Heart right ventricle (tissue), 16 donors: ENCODE data around the gene PTPRE. TPM values are rescaled to one million over a fixed set of nuclear protein-coding genes. Genes with fewer than 3 reads are reported as not detected.

ENCODE experiments used
- ATAC-seq, 8 donors: fragments of 200-7000 bp; cut with Tn5 transposase; one replicate each; pipeline ENCODE4 v1.9.1; 2020; ENCODE audit warnings: mild to moderate bottlenecking in 8 of 8, moderate library complexity in 8 of 8, moderate number of reproducible peaks in 1 of 8
- DNase-seq, 2 donors: peaks; one replicate each; pipeline ENCODE4 v3.0.0-alpha.2; 2020
- H3K27ac ChIP-seq, 10 donors: fragments of 200-600 bp; sonication (generic) in 2 of 10; one replicate each; pipeline versions ENCODE4 v1.5.0 to v1.8.0; 2020 to 2022; ENCODE audit warnings: mild to moderate bottlenecking in 3 of 10
- H3K27me3 ChIP-seq, 7 donors: fragments of 200-600 bp; one replicate each; pipeline ENCODE4 v1.8.0; 2021 to 2022; ENCODE audit warnings: mild to moderate bottlenecking in 2 of 7
- H3K36me3 ChIP-seq, 9 donors: fragments of 200-600 bp; sonication (generic) in 1 of 9; one replicate each; pipeline versions ENCODE4 v1.5.0 to v1.8.0; 2020 to 2022; ENCODE audit warnings: mild to moderate bottlenecking in 2 of 9
- H3K4me1 ChIP-seq, 9 donors: fragments of 200-600 bp; sonication (generic) in 1 of 9; one replicate each; pipeline versions ENCODE4 v1.5.0 to v1.8.0; 2020 to 2022; ENCODE audit warnings: mild to moderate bottlenecking in 4 of 9
- H3K4me3 ChIP-seq, 10 donors: fragments of 200-600 bp; sonication (generic) in 2 of 10; one replicate each; pipeline versions ENCODE4 v1.5.0 to v1.8.0; 2020 to 2022; ENCODE audit warnings: mild to moderate bottlenecking in 7 of 10, moderate library complexity in 2 of 10
- H3K9me3 ChIP-seq, 11 donors: fragments of 200-600 bp in 10 of 11; sonication (generic) in 2 of 11; one replicate each; pipeline versions ENCODE4 v1.5.0 to v1.8.0; 2013 to 2022; ENCODE audit warnings: mild to moderate bottlenecking in 2 of 11, control low read depth in 1 of 11, moderate library complexity in 1 of 11
- CTCF ChIP-seq, 9 donors: fragments of 200-600 bp; sonication (generic) in 2 of 9; IDR thresholded peaks; one replicate each; pipeline versions ENCODE4 v1.5.0 to v1.8.0; 2021 to 2022; ENCODE audit warnings: antibody characterized with exemption in 9 of 9, mild to moderate bottlenecking in 5 of 9, moderate library complexity in 1 of 9
- WGBS, 2 donors: extraction: QIAGEN DNeasy Blood & Tissue Kit; methylation state at CpG; one replicate each; pipeline ENCODE4 v1.1.7; 2013; ENCODE audit warnings: inconsistent platforms in 1 of 2; 5-methylcytosine and 5-hydroxymethylcytosine counted together
- intact Hi-C, 10 donors: fragments of 100-400 bp; cut with DNase I; formaldehyde crosslinking; loops; one replicate each; pipeline versions ENCODE4 v1.11.1 to v1.14.2; 2022
- polyA plus RNA-seq, 2 donors: library from polyadenylated mRNA; stranded (reverse); fragments of 200-250 nt; gene quantifications; one replicate each; pipeline ENCODE4 v1.2.3, GENCODE V29; 2013
- total RNA-seq, 10 donors: library from RNA; stranded (reverse); fragmentation: NEBNext Ultra II Directional in 3 of 10; extraction: Animal tissue kit (Norgen Biotek cat#: 25700) in 3 of 10; gene quantifications; one replicate each; pipeline versions ENCODE4 v1.2.1 to v1.2.4, GENCODE V29; 2021 to 2023
- donor health status: Arrhythmogenic right ventricular cardiomyopathy.
- donor health status: ischemic (EF 13 %, LVEDD 7.1; RV severe dilation, severe dysfunction).
- donor health status: healthy with polysubstance abuse.
- donor health status: DM: no; HTN: yes; CAD: no.
- donor health status: DM: no; HTN: no; CAD: no.
- donor health status: ischemic (EF 25% LVEDD 6.9; RV normal size, moderate dysfunction).
- donor health status: ischemic (EF 25% LVEDD 5.7; RV mildly dilated, moderate dysfunction).
- donor health status: healthy.
- donor health status: DM: yes; HTN: yes; CAD: no.
- donor health status: Ischemic cardiomyopathy.
- donor health status: ischemic (EF 35%, LVEDD 5.7; RV mildly dilated, moderate dysfunction).
- donor health status: nonischemic (EF 11% LVEDD 7.7; RV severe dilation, severe dysfunction).
- donor health status: DM: yes; HTN: yes; CAD: no.
- donor health status: PGD.
- donor health status: ischemic (EF 29% LVEDD 5.4; RV normal size, mild dysfunction).
- donor health status: nonischemic (EF 23%, LVEDD 6.1; RV moderate dilation, normal function).

Gene PTPRE
- total and polyA plus RNA-seq, 12 donors, result 6.1 to 42.8 (median 22.1) TPM

GRCh38 chr10:128080231-128080630 is 173.3 kb downstream of the PTPRE start:
- no peak overlapping the region for H3K27ac ChIP-seq

GRCh38 chr10:128080641-128081040 is 173.7 kb downstream of the PTPRE start:
- TF ChIP-seq CTCF (IDR thresholded peaks at IDR 0.05), result no peak
- H3K36me3 ChIP-seq, result peaks cover 0 to 100% (median 46%) of the 10 kb centered on the region in 9 donors
- H3K9me3 ChIP-seq, result no peaks in the 10 kb centered on the region
- H3K4me3 ChIP-seq, result no peak overlapping the region
- H3K4me1 ChIP-seq, result no peaks in the 10 kb centered on the region
- DNase-seq (no peak), ATAC-seq (no peak)
- no peak overlapping the region for H3K27ac ChIP-seq
- intact Hi-C loops, result loop anchor here in 2 of 10 donors (5.0 kb wide), 2 partner anchors 67 to 72 kb away; no protein-coding TSS in a partner anchor
- H3K27me3 ChIP-seq, result no peaks in the 10 kb centered on the region
- WGBS, 2 donors, result 90 to 95% methylated on average over 8 of the region's 8 CpGs

More at GRCh38 chr10:128080231-128080630, 173.3 kb downstream of the PTPRE start:
- H3K36me3 ChIP-seq, result peaks cover 0 to 100% (median 45%) of the 10 kb centered on the region in 9 donors
- H3K4me3 ChIP-seq, result no peak overlapping the region
- ATAC-seq (no peak), DNase-seq (no peak)
- H3K4me1 ChIP-seq, result no peaks in the 10 kb centered on the region
- no peaks in the 10 kb centered on the region for H3K27me3 ChIP-seq
- no peak for TF ChIP-seq CTCF (IDR thresholded peaks at IDR 0.05)
- WGBS, 2 donors, result 89 to 90% methylated on average over 13 of the region's 13 CpGs
- no peaks in the 10 kb centered on the region for H3K9me3 ChIP-seq
- intact Hi-C loops, result loop anchor here in 2 of 10 donors (5.0 kb wide), 2 partner anchors 67 to 72 kb away; no protein-coding TSS in a partner anchor

GRCh38 chr10:128081222-128081621 is 174.3 kb downstream of the PTPRE start:
- intact Hi-C loops, result loop anchor here in 2 of 10 donors (5.0 kb wide), 2 partner anchors 66 to 71 kb away; no protein-coding TSS in a partner anchor
- H3K36me3 ChIP-seq, result peaks cover 0 to 94% (median 46%) of the 10 kb centered on the region in 9 donors
- no peaks in the 10 kb centered on the region for H3K9me3 ChIP-seq
- H3K27ac ChIP-seq, result no peak overlapping the region
- WGBS, 2 donors, result 75 to 82% methylated on average over 4 of the region's 4 CpGs
- H3K4me1 ChIP-seq, result no peaks in the 10 kb centered on the region
- H3K4me3 ChIP-seq, result no peak overlapping the region
- no peak for TF ChIP-seq CTCF (IDR thresholded peaks at IDR 0.05)
- DNase-seq (no peak), ATAC-seq (no peak)
- no peaks in the 10 kb centered on the region for H3K27me3 ChIP-seq

- Histone ChIP-seq H3K27me3 (no peaks in the 10 kb centered on the region), H3K36me3 (peaks cover 0 to 89% (median 42%) of the 10 kb centered on the region in 9 donors), H3K4me3 (no peak overlapping the region), H3K9me3 (no peaks in the 10 kb centered on the region), H3K27ac (no peak overlapping the region), H3K4me1 (no peaks in the 10 kb centered on the region)
- DNase-seq, result no peak
- no peak for TF ChIP-seq CTCF (IDR thresholded peaks at IDR 0.05)
- WGBS, 2 donors, result 47 to 54% methylated on average over 3 of the region's 3 CpGs
- intact Hi-C loops, result loop anchor here in 2 of 10 donors (5.0 kb wide), 2 partner anchors 66 to 71 kb away; no protein-coding TSS in a partner anchor
- no peak for ATAC-seq
Measured at GRCh38 chr10:128081720-128082119, 174.8 kb downstream of the PTPRE start.
